Panc1 (cell line): ENCODE data around the gene CTSA. TPM values are rescaled to one million over a fixed set of nuclear protein-coding genes. Genes with fewer than 3 reads are reported as not detected.

ENCODE experiments used
- ATAC-seq: fragments of 200-7000 bp; cut with Tn5 transposase; 2 replicates; pipeline ENCODE4 v1.9.1; 2020; ENCODE audit warnings: mild to moderate bottlenecking, moderate library complexity
- BruUV-seq: library from RNA; stranded (reverse); fragments of 400-500 nt; replicated peaks from 2 replicates; lab custom pipeline; 2021; lab: Mats Ljungman, UMichigan
- CTCF ChIA-PET: fragments of 300-600 bp; sonication (Branson Sonifier 250); formaldehyde crosslinking; loops from one replicate; lab custom pipeline; 2022; ENCODE audit warnings: antibody characterized with exemption; lab: Charles Lee
- POLR2A ChIA-PET: fragments of 300-600 bp; sonication (Branson Sonifier 250); formaldehyde crosslinking; loops from one replicate; lab custom pipeline; 2022; ENCODE audit warnings: antibody characterized with exemption; lab: Charles Lee
- DNase-seq: peaks from one replicate; pipeline ENCODE4 v3.0.0-alpha.2; 2010; ENCODE audit warnings: low read depth, low spot score
- H3K27ac ChIP-seq: 2 replicates; pipeline ENCODE4 v1.5.1; 2011; ENCODE audit warnings: mild to moderate bottlenecking, low read length, inconsistent platforms
- H3K27me3 ChIP-seq: fragments of 200-500 bp; sonication (Bioruptor generic); 2 replicates; pipeline ENCODE4 v1.6.0; 2014; ENCODE audit warnings: low read length, inconsistent platforms; ENCODE audit not compliant: control insufficient read depth, insufficient read depth
- H3K36me3 ChIP-seq: fragments of 200-500 bp; sonication (Bioruptor generic); 2 replicates; pipeline ENCODE4 v1.5.1; 2014; ENCODE audit warnings: inconsistent platforms, mild to moderate bottlenecking, low read length, moderate library complexity; ENCODE audit not compliant: control insufficient read depth, insufficient read depth
- H3K4me1 ChIP-seq: 2 replicates; pipeline ENCODE4 v1.5.1; 2011; ENCODE audit warnings: inconsistent platforms, mild to moderate bottlenecking, low read length, moderate library complexity; ENCODE audit not compliant: control insufficient read depth, insufficient read depth
- H3K4me3 ChIP-seq, 2 experiments: 2 replicates each; pipeline ENCODE4 v1.5.1; 2011 to 2012; ENCODE audit warnings: low read depth in 2 of 2, low read length in 2 of 2, mild to moderate bottlenecking in 2 of 2, inconsistent platforms in 1 of 2, moderate library complexity in 1 of 2
- H3K9me3 ChIP-seq: fragments of 200-500 bp; sonication (Bioruptor generic); 2 replicates; pipeline ENCODE4 v1.5.1; 2014; ENCODE audit warnings: low read depth, mild to moderate bottlenecking, inconsistent platforms, low read length, moderate library complexity; ENCODE audit not compliant: control insufficient read depth, insufficient read depth
- POLR2AphosphoS5 ChIP-seq: IDR thresholded peaks from 2 replicates; pipeline ENCODE4 v1.6.1; 2012; ENCODE audit warnings: mild to moderate bottlenecking, low read depth, low read length, moderate library complexity
- SIN3A ChIP-seq: IDR thresholded peaks from 2 replicates; pipeline ENCODE4 v1.6.1; 2012; ENCODE audit warnings: low read depth, mild to moderate bottlenecking, low read length, moderate library complexity, borderline replicate concordance; ENCODE audit not compliant: insufficient read depth
- TCF7L2 ChIP-seq: IDR thresholded peaks from 2 replicates; pipeline ENCODE4 v1.6.1; 2011; ENCODE audit warnings: mild to moderate bottlenecking, low read depth, low read length, inconsistent platforms
- in situ Hi-C: cut with HindIII; loops from 2 replicates; pipeline ENCODE4 v1.10.0; 2016; ENCODE audit warnings: low sequenced_read_pairs, low pct_unique_long_range_greater_than_20kb
- intact Hi-C: fragments of 100-400 bp; cut with micrococcal nuclease; formaldehyde crosslinking; loops from one replicate; pipeline ENCODE4 v1.10.0; 2022; ENCODE audit not compliant: unreplicated experiment
- total RNA-seq: library from RNA; stranded (reverse); gene quantifications from one replicate; pipeline ENCODE4 v1.2.1, GENCODE V29; 2021; ENCODE audit not compliant: unreplicated experiment
- TF ChIP-seq, protein P1 (sequence below), 2 experiments: IDR thresholded peaks; 2 replicates each; pipeline ENCODE4 v1.6.1; 2011 to 2012; ENCODE audit warnings: low read depth in 2 of 2, control low read depth in 1 of 2, low read length in 1 of 2, mild to moderate bottlenecking in 1 of 2, moderate library complexity in 1 of 2; ENCODE audit not compliant: insufficient read depth in 1 of 2
- TF ChIP-seq, protein P2 (sequence below): fragments of 450-650 bp; IDR thresholded peaks from 2 replicates; pipeline ENCODE4 v1.5.1; 2017; ENCODE audit warnings: mild to moderate bottlenecking

The CTSA gene
- total RNA-seq, 1 experiment from 2014 or later, result 232 TPM

DNA sequence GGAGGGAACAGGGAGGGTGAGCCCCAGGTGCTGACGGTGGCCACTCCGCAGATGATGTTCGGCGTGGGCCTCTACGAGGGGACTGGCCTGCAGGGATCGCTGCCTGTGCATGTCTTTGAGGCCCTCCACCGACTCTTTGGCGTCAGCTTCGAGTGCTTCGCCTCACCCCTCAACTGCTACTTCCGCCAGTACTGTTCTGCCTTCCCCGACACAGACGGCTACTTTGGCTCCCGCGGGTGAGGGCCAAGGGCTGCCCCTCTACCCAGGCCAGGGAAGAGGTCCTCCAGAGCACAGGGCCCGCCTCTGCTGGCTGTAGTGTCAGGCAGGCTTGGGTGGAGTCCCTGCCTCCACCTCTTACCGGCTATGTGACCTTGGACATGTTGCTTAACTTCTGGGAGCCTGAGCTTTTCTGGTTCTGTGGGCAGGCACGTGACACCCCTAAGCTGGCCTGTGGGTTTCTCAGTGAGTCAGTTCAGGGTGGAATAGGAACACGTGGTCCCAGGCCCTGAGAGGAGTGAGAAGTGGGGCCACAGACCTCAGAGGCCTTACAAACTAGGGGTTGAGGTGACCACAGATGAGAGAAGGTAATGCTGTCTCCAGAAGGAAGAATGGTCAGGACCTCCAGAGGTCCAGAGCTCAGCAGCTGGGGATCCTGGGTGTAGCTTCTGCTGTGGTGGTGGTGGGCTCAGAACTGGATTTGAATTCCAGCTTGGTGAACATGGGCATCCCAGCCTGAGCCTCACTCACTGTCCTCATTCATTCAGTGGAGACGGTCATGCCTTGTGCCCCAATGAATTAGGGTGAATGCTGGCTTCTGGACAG lies 55.2 kb downstream of the CTSA start:
- Histone ChIP-seq H3K27me3 (no peaks in the 10 kb centered on the region), H3K4me1 (no peaks in the 10 kb centered on the region), H3K27ac (no peak overlapping the region), H3K9me3 (no peaks in the 10 kb centered on the region), H3K36me3 (peaks cover 2% of the 10 kb centered on the region), H3K4me3 (no peak overlapping the region)
- TF ChIP-seq, protein P1, sequence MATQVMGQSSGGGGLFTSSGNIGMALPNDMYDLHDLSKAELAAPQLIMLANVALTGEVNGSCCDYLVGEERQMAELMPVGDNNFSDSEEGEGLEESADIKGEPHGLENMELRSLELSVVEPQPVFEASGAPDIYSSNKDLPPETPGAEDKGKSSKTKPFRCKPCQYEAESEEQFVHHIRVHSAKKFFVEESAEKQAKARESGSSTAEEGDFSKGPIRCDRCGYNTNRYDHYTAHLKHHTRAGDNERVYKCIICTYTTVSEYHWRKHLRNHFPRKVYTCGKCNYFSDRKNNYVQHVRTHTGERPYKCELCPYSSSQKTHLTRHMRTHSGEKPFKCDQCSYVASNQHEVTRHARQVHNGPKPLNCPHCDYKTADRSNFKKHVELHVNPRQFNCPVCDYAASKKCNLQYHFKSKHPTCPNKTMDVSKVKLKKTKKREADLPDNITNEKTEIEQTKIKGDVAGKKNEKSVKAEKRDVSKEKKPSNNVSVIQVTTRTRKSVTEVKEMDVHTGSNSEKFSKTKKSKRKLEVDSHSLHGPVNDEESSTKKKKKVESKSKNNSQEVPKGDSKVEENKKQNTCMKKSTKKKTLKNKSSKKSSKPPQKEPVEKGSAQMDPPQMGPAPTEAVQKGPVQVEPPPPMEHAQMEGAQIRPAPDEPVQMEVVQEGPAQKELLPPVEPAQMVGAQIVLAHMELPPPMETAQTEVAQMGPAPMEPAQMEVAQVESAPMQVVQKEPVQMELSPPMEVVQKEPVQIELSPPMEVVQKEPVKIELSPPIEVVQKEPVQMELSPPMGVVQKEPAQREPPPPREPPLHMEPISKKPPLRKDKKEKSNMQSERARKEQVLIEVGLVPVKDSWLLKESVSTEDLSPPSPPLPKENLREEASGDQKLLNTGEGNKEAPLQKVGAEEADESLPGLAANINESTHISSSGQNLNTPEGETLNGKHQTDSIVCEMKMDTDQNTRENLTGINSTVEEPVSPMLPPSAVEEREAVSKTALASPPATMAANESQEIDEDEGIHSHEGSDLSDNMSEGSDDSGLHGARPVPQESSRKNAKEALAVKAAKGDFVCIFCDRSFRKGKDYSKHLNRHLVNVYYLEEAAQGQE (IDR thresholded peaks at IDR 0.05; ENCODE audit: insufficient read depth in 1 of 2, low read depth in 2 of 2, low read length in 1 of 2), result no peak
- TF ChIP-seq TCF7L2 (no peak), SIN3A (no peak), POLR2AphosphoS5 (no peak)
- TF ChIP-seq, protein P2, sequence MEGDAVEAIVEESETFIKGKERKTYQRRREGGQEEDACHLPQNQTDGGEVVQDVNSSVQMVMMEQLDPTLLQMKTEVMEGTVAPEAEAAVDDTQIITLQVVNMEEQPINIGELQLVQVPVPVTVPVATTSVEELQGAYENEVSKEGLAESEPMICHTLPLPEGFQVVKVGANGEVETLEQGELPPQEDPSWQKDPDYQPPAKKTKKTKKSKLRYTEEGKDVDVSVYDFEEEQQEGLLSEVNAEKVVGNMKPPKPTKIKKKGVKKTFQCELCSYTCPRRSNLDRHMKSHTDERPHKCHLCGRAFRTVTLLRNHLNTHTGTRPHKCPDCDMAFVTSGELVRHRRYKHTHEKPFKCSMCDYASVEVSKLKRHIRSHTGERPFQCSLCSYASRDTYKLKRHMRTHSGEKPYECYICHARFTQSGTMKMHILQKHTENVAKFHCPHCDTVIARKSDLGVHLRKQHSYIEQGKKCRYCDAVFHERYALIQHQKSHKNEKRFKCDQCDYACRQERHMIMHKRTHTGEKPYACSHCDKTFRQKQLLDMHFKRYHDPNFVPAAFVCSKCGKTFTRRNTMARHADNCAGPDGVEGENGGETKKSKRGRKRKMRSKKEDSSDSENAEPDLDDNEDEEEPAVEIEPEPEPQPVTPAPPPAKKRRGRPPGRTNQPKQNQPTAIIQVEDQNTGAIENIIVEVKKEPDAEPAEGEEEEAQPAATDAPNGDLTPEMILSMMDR, result no peak
- ChIA-PET POLR2A (no interaction called here), CTCF (interaction anchor here (0.6 kb wide), 1 partner anchor 168 kb away, joined by 3 read pairs; no protein-coding TSS in a partner anchor)
- no peak for DNase-seq
- in situ Hi-C loops (no loop called here), intact Hi-C loops (no loop called here)
- BruUV-seq, result no TSS peak
- ATAC-seq, result no peak

DNA sequence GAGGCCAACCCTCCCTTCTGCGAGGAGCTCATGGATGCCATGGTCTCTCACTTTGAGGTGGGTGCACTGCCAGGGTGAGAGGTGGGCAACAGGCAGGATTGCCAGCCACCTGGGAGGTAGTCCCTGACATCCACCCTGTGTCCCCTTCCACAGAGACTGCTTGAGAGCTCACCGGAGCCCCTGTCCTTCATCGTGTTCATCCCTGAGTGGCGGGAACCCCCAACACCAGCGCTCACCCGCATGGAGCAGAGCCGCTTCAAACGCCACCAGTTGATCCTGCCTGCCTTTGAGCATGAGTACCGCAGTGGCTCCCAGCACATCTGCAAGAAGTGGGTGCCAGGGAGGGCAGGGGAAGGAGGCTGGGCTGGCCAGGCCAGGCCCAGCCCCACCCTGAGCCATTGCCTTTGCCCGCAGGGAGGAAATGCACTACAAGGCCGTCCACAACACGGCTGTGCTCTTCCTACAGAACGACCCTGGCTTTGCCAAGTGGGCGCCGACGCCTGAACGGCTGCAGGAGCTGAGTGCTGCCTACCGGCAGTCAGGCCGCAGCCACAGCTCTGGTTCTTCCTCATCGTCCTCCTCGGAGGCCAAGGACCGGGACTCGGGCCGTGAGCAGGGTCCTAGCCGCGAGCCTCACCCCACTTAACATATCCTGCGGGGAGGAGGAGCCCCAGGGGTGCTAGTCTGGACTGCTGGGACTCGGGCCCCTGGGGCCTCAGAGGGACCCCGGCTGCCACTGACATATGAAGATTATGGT lies 56.2 kb downstream of the CTSA start:
- H3K9me3 ChIP-seq, result no peaks in the 10 kb centered on the region
- ATAC-seq, result peak; percentile 2; the same call in 1 of the 2 replicates
- peaks cover 2% of the 10 kb centered on the region for H3K36me3 ChIP-seq
- no peaks in the 10 kb centered on the region for H3K4me1 ChIP-seq
- in situ Hi-C loops, result no loop called here
- TF ChIP-seq, protein P2, result no peak
- no peak for TF ChIP-seq POLR2AphosphoS5
- TF ChIP-seq TCF7L2, result no peak
- no peak for TF ChIP-seq SIN3A
- TF ChIP-seq, protein P1 (IDR thresholded peaks at IDR 0.05; ENCODE audit: insufficient read depth in 1 of 2, low read depth in 2 of 2, low read length in 1 of 2), result no peak
- DNase-seq, result no peak
- intact Hi-C loops, result no loop called here
- BruUV-seq, result no TSS peak
- H3K4me3 ChIP-seq, result no peak overlapping the region
- POLR2A ChIA-PET, result no interaction called here
- no peak overlapping the region for H3K27ac ChIP-seq
- H3K27me3 ChIP-seq, result no peaks in the 10 kb centered on the region
- CTCF ChIA-PET, result no interaction called here
